Astrocyte (in vitro differentiated cells and primary cell): ENCODE measurements around the gene DENND2A.

ENCODE experiments used
- EZH2 ChIP-seq: IDR thresholded peaks from 2 replicates; pipeline ENCODE4 v1.6.1; 2012; ENCODE audit warnings: mild to moderate bottlenecking, low read length, inconsistent platforms; ENCODE audit not compliant: insufficient read depth
- TF ChIP-seq, protein P1 (sequence below): IDR thresholded peaks from 2 replicates; pipeline ENCODE4 v1.5.1; 2011; ENCODE audit warnings: low read depth, mild to moderate bottlenecking, inconsistent platforms, low read length, moderate library complexity; ENCODE audit not compliant: insufficient read depth

GRCh38 chr7:140526214-140526613, 114.4 kb downstream of the DENND2A start:
- TF ChIP-seq, protein P1, sequence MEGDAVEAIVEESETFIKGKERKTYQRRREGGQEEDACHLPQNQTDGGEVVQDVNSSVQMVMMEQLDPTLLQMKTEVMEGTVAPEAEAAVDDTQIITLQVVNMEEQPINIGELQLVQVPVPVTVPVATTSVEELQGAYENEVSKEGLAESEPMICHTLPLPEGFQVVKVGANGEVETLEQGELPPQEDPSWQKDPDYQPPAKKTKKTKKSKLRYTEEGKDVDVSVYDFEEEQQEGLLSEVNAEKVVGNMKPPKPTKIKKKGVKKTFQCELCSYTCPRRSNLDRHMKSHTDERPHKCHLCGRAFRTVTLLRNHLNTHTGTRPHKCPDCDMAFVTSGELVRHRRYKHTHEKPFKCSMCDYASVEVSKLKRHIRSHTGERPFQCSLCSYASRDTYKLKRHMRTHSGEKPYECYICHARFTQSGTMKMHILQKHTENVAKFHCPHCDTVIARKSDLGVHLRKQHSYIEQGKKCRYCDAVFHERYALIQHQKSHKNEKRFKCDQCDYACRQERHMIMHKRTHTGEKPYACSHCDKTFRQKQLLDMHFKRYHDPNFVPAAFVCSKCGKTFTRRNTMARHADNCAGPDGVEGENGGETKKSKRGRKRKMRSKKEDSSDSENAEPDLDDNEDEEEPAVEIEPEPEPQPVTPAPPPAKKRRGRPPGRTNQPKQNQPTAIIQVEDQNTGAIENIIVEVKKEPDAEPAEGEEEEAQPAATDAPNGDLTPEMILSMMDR = no peak
- no peak for TF ChIP-seq EZH2
